Mesenchymal stem cell (in vitro differentiated cells and primary cell): ENCODE data around the gene PITPNC1.

Experiments used
- DNase-seq: peaks from one replicate; pipeline ENCODE4 v3.0.0-alpha.2; 2013
- H2AFZ ChIP-seq: one replicate; pipeline ENCODE4 v1.6.1; 2013; ENCODE audit warnings: low read depth, mild to moderate bottlenecking, control low read depth, inconsistent platforms, low read length, moderate library complexity
- H2AK5ac ChIP-seq: 2 replicates; pipeline ENCODE4 v1.6.1; 2013; ENCODE audit warnings: low read length, moderate library complexity, mild to moderate bottlenecking, inconsistent platforms; ENCODE audit not compliant: severe bottlenecking
- H2BK120ac ChIP-seq: one replicate; pipeline ENCODE4 v1.6.1; 2013; ENCODE audit warnings: low read depth, mild to moderate bottlenecking, inconsistent platforms, low read length, moderate library complexity
- H2BK12ac ChIP-seq, 2 experiments: one replicate each; pipeline ENCODE4 v1.6.1; 2013; ENCODE audit warnings: inconsistent platforms in 2 of 2, low read length in 2 of 2, mild to moderate bottlenecking in 2 of 2, moderate library complexity in 2 of 2, control low read depth in 1 of 2
- H2BK15ac ChIP-seq: one replicate; pipeline ENCODE4 v1.6.1; 2013; ENCODE audit warnings: mild to moderate bottlenecking, low read depth, inconsistent platforms; ENCODE audit not compliant: poor library complexity, severe bottlenecking
- H2BK5ac ChIP-seq: 2 replicates; pipeline ENCODE4 v1.6.1; 2013; ENCODE audit warnings: low read depth, mild to moderate bottlenecking, low read length, control low read depth, inconsistent platforms; ENCODE audit not compliant: poor library complexity, severe bottlenecking
- H3K14ac ChIP-seq, 2 experiments: one replicate each; pipeline ENCODE4 v1.6.1; 2013; ENCODE audit warnings: inconsistent platforms in 2 of 2, low read length in 2 of 2, control low read depth in 1 of 2, mild to moderate bottlenecking in 1 of 2, moderate library complexity in 1 of 2
- H3K18ac ChIP-seq, 2 experiments: one replicate each; pipeline ENCODE4 v1.6.1; 2013; ENCODE audit warnings: inconsistent platforms in 2 of 2, low read length in 2 of 2, control low read depth in 1 of 2, low read depth in 1 of 2, mild to moderate bottlenecking in 1 of 2
- H3K23ac ChIP-seq, 2 experiments: one replicate each; pipeline ENCODE4 v1.6.1; 2013; ENCODE audit warnings: inconsistent platforms in 2 of 2, low read length in 2 of 2, mild to moderate bottlenecking in 2 of 2, moderate library complexity in 2 of 2, control low read depth in 1 of 2
- H3K27ac ChIP-seq: 2 replicates; pipeline ENCODE4 v1.5.1; 2013; ENCODE audit warnings: mild to moderate bottlenecking, moderate library complexity, low read length, control low read depth, inconsistent platforms; ENCODE audit not compliant: poor library complexity, severe bottlenecking
- H3K27me3 ChIP-seq, 2 experiments: 2 replicates each; pipeline versions ENCODE4 v1.6.1 to v1.7.0; 2013; ENCODE audit warnings: low read length in 2 of 2, mild to moderate bottlenecking in 2 of 2, moderate library complexity in 2 of 2, control low read depth in 1 of 2, inconsistent platforms in 1 of 2; ENCODE audit not compliant: control insufficient read depth in 1 of 2, insufficient read depth in 1 of 2
- H3K36me3 ChIP-seq, 2 experiments: 2 replicates each; pipeline versions ENCODE4 v1.6.1 to v1.7.0; 2013; ENCODE audit warnings: low read length in 2 of 2, control low read depth in 1 of 2, inconsistent platforms in 1 of 2, low read depth in 1 of 2, mild to moderate bottlenecking in 1 of 2; ENCODE audit not compliant: insufficient read depth in 2 of 2, control insufficient read depth in 1 of 2
- H3K4ac ChIP-seq, 2 experiments: one replicate each; pipeline ENCODE4 v1.6.1; 2013; ENCODE audit warnings: inconsistent platforms in 2 of 2, low read length in 2 of 2, mild to moderate bottlenecking in 2 of 2, moderate library complexity in 2 of 2, control low read depth in 1 of 2, low read depth in 1 of 2
- H3K4me1 ChIP-seq: 2 replicates; pipeline ENCODE4 v1.6.1; 2013; ENCODE audit warnings: low read depth, low read length, control low read depth; ENCODE audit not compliant: control insufficient read depth, insufficient read depth
- H3K4me2 ChIP-seq: 2 replicates; pipeline ENCODE4 v1.6.1; 2013; ENCODE audit warnings: low read length, mild to moderate bottlenecking, inconsistent platforms; ENCODE audit not compliant: poor library complexity, severe bottlenecking
- H3K4me3 ChIP-seq, 2 experiments: 2 replicates each; pipeline versions ENCODE4 v1.5.1 to v1.7.0; 2013; ENCODE audit warnings: low read length in 2 of 2, mild to moderate bottlenecking in 2 of 2, control low read depth in 1 of 2, low read depth in 1 of 2; ENCODE audit not compliant: insufficient read depth in 1 of 2
- H3K79me1 ChIP-seq: replicated peaks from 2 replicates; pipeline ENCODE4 v1.6.1; 2013; ENCODE audit warnings: mild to moderate bottlenecking, control low read depth, low read length, inconsistent platforms; ENCODE audit not compliant: poor library complexity, severe bottlenecking
- H3K9ac ChIP-seq: 2 replicates; pipeline ENCODE4 v1.7.0; 2013; ENCODE audit warnings: mild to moderate bottlenecking, low read length, moderate library complexity
- H3K9me3 ChIP-seq: 2 replicates; pipeline ENCODE4 v1.7.0; 2013; ENCODE audit warnings: mild to moderate bottlenecking, low read length; ENCODE audit not compliant: control insufficient read depth
- H4K8ac ChIP-seq: one replicate; pipeline ENCODE4 v1.6.1; 2013; ENCODE audit warnings: inconsistent platforms, mild to moderate bottlenecking, low read length, moderate library complexity
- H4K91ac ChIP-seq: one replicate; pipeline ENCODE4 v1.6.1; 2013; ENCODE audit warnings: mild to moderate bottlenecking, low read length, inconsistent platforms
- WGBS: methylation state at CpG from one replicate; pipeline ENCODE4 v1.1.7; 2013; ENCODE audit warnings: mixed read lengths; 5-methylcytosine and 5-hydroxymethylcytosine counted together

The PITPNC1 gene

GRCh38 chr17:67496286-67496685, 119.2 kb downstream of the PITPNC1 start:
- H3K23ac ChIP-seq, result no peak overlapping the region
- H3K27ac ChIP-seq, result no peak overlapping the region
- H2BK15ac ChIP-seq, result no peak overlapping the region
- H3K4ac ChIP-seq, result no peak overlapping the region
- H4K91ac ChIP-seq, result no peak overlapping the region
- H3K9ac ChIP-seq, result no peak overlapping the region
- H3K14ac ChIP-seq, result no peak overlapping the region
- H2BK120ac ChIP-seq, result no peak overlapping the region
- H2AFZ ChIP-seq, result no peak overlapping the region
- WGBS, result 75% methylated on average over 7 of the region's 7 CpGs
- no peaks in the 10 kb centered on the region for H3K27me3 ChIP-seq
- no peaks in the 10 kb centered on the region for H3K36me3 ChIP-seq
- peak; percentile 76 for DNase-seq
- H3K4me3 ChIP-seq, result no peak overlapping the region
- peaks cover 4% of the 10 kb centered on the region for H3K79me1 ChIP-seq
- H3K9me3 ChIP-seq, result no peaks in the 10 kb centered on the region
- no peak overlapping the region for H2AK5ac ChIP-seq
- H3K4me2 ChIP-seq, result no peak overlapping the region
- peaks cover 6% of the 10 kb centered on the region for H3K4me1 ChIP-seq
- no peak overlapping the region for H2BK5ac ChIP-seq
- no peak overlapping the region for H4K8ac ChIP-seq
- no peak overlapping the region for H3K18ac ChIP-seq
- H2BK12ac ChIP-seq, result no peak overlapping the region

- Histone ChIP-seq H3K23ac (no peak overlapping the region), H2BK15ac (no peak overlapping the region), H3K9ac (no peak overlapping the region), H3K4me3 (no peak overlapping the region), H3K18ac (no peak overlapping the region), H3K4me2 (no peak overlapping the region), H4K8ac (no peak overlapping the region), H2AK5ac (no peak overlapping the region), H2AFZ (no peak overlapping the region), H3K27ac (no peak overlapping the region), H3K27me3 (no peaks in the 10 kb centered on the region), H4K91ac (no peak overlapping the region), H3K36me3 (no peaks in the 10 kb centered on the region), H2BK12ac (no peak overlapping the region), H3K9me3 (no peaks in the 10 kb centered on the region), H2BK120ac (no peak overlapping the region), H3K14ac (no peak overlapping the region), H3K4me1 (peaks cover 2% of the 10 kb centered on the region), H3K4ac (no peak overlapping the region), H3K79me1 (peaks cover 3% of the 10 kb centered on the region), H2BK5ac (no peak overlapping the region)
- 100% methylated on average over 3 of the region's 4 CpGs for WGBS
- DNase-seq, result no peak
These were observed 122.6 kb downstream of the PITPNC1 start for GRCh38 chr17:67499685-67500084.

- Histone ChIP-seq H3K14ac (no peak overlapping the region), H2BK15ac (no peak overlapping the region), H2BK5ac (no peak overlapping the region), H3K18ac (no peak overlapping the region), H3K23ac (no peak overlapping the region), H4K91ac (no peak overlapping the region), H3K4ac (no peak overlapping the region), H3K4me1 (peaks cover 2% of the 10 kb centered on the region), H3K9ac (no peak overlapping the region), H4K8ac (no peak overlapping the region), H3K27ac (no peak overlapping the region), H2BK12ac (no peak overlapping the region), H3K4me3 (no peak overlapping the region), H3K79me1 (peaks cover 3% of the 10 kb centered on the region), H2AK5ac (no peak overlapping the region), H3K9me3 (no peaks in the 10 kb centered on the region), H2BK120ac (no peak overlapping the region), H3K36me3 (no peaks in the 10 kb centered on the region), H3K27me3 (no peaks in the 10 kb centered on the region), H3K4me2 (no peak overlapping the region), H2AFZ (no peak overlapping the region)
- WGBS, result no CpG with 5 or more reads among the region's 2 CpGs
- DNase-seq, result no peak
These were observed 123.2 kb downstream of the PITPNC1 start for GRCh38 chr17:67500261-67500660.

- Histone ChIP-seq H2AFZ (no peak overlapping the region), H3K4me3 (no peak overlapping the region), H4K8ac (no peak overlapping the region), H3K36me3 (no peaks in the 10 kb centered on the region), H2BK12ac (no peak overlapping the region), H4K91ac (no peak overlapping the region), H2AK5ac (no peak overlapping the region), H3K14ac (no peak overlapping the region), H3K27me3 (no peaks in the 10 kb centered on the region), H3K18ac (no peak overlapping the region), H3K9me3 (no peaks in the 10 kb centered on the region), H3K79me1 (peaks cover 4% of the 10 kb centered on the region), H2BK120ac (no peak overlapping the region), H2BK15ac (no peak overlapping the region), H3K4ac (no peak overlapping the region), H3K23ac (no peak overlapping the region), H3K4me1 (peaks cover 2% of the 10 kb centered on the region), H3K27ac (no peak overlapping the region), H2BK5ac (no peak overlapping the region), H3K4me2 (no peak overlapping the region), H3K9ac (no peak overlapping the region)
- WGBS, result 96% methylated on average over 11 of the region's 11 CpGs
- no peak for DNase-seq
These were observed 123.7 kb downstream of the PITPNC1 start for GRCh38 chr17:67500677-67501300.
